T-cell (primary cell): ENCODE measurements around the gene MUC5B. TPM values are rescaled to one million over a fixed set of nuclear protein-coding genes. Genes with fewer than 3 reads are reported as not detected.

ENCODE experiments used
- ATAC-seq, 4 experiments: fragments of 200-7000 bp in 3 of 4; fragments of 150-1000 bp in 1 of 4; cut with Tn5 transposase; replicated peaks in 1 of 4; 1 replicate in 3 of 4; 2 replicates in 1 of 4; pipeline ENCODE4 v1.10.0; 2021; ENCODE audit warnings: moderate library complexity in 3 of 4, mild to moderate bottlenecking in 2 of 4, moderate number of reproducible peaks in 1 of 4
- CTCF ChIA-PET, 2 donors: fragments of 300-600 bp; sonication (Branson Sonifier 250); formaldehyde crosslinking; loops; one replicate each; lab custom pipeline; 2022; ENCODE audit warnings: antibody characterized with exemption in 2 of 2; lab: Charles Lee
- POLR2A ChIA-PET, 2 donors: fragments of 300-600 bp; sonication (Branson Sonifier 250); formaldehyde crosslinking; loops; one replicate each; lab custom pipeline; 2022; ENCODE audit warnings: antibody characterized with exemption in 2 of 2; lab: Charles Lee
- DNase-seq, 35 experiments: peaks; one replicate each; pipeline versions ENCODE4 v3.0.0 to v3.0.0-alpha.2; 2013 to 2023
- H3K27ac ChIP-seq: one replicate; pipeline ENCODE4 v1.5.1; 2013; ENCODE audit warnings: low read length
- H3K27me3 ChIP-seq, 2 experiments: replicated peaks in 1 of 2; 1 replicate in 1 of 2; 2 replicates in 1 of 2; pipeline versions ENCODE4 v1.6.1 to v1.7.0; 2013; ENCODE audit warnings: low read length in 1 of 2, mixed read lengths in 1 of 2; ENCODE audit not compliant: control insufficient read depth in 2 of 2, insufficient read depth in 2 of 2; ENCODE audit errors: extremely low read depth in 1 of 2
- H3K36me3 ChIP-seq, 2 donors: 1 replicate in 1 of 2; 2 replicates in 1 of 2; pipeline versions ENCODE4 v1.6.1 to v1.7.0; 2013; ENCODE audit warnings: low read length in 1 of 2; ENCODE audit not compliant: control insufficient read depth in 2 of 2, insufficient read depth in 1 of 2; ENCODE audit errors: extremely low read depth in 1 of 2
- H3K4me1 ChIP-seq, 2 experiments: 1 replicate in 1 of 2; 2 replicates in 1 of 2; pipeline versions ENCODE4 v1.6.1 to v1.7.0; 2013; ENCODE audit warnings: low read length in 2 of 2, mixed read lengths in 1 of 2; ENCODE audit not compliant: insufficient read depth in 2 of 2, control insufficient read depth in 1 of 2; ENCODE audit errors: extremely low read depth in 1 of 2
- H3K4me3 ChIP-seq, 2 donors: 1 replicate in 1 of 2; 2 replicates in 1 of 2; pipeline versions ENCODE4 v1.5.1 to v1.7.0; 2013; ENCODE audit warnings: mild to moderate bottlenecking in 2 of 2, low read length in 1 of 2, moderate library complexity in 1 of 2; ENCODE audit not compliant: control insufficient read depth in 1 of 2; ENCODE audit errors: extremely low read depth in 1 of 2
- H3K9me3 ChIP-seq: 2 replicates; pipeline ENCODE4 v1.7.0; 2013
- H3K27ac Mint-ChIP-seq, 2 donors: one replicate each; pipeline ENCODE4 v1.8.0; 2020 to 2021; ENCODE audit warnings: mild to moderate bottlenecking in 2 of 2, mixed read lengths in 2 of 2
- H3K27me3 Mint-ChIP-seq, 2 donors: one replicate each; pipeline ENCODE4 v1.8.0; 2021 to 2022; ENCODE audit warnings: mixed read lengths in 2 of 2
- H3K36me3 Mint-ChIP-seq: one replicate; pipeline ENCODE4 v1.8.0; 2021; ENCODE audit warnings: mixed read lengths
- H3K4me1 Mint-ChIP-seq, 3 donors: one replicate each; pipeline ENCODE4 v1.8.0; 2020 to 2022; ENCODE audit warnings: mixed read lengths in 3 of 3, mild to moderate bottlenecking in 1 of 3
- H3K4me3 Mint-ChIP-seq, 3 donors: one replicate each; pipeline ENCODE4 v1.8.0; 2020 to 2022; ENCODE audit warnings: mild to moderate bottlenecking in 3 of 3, mixed read lengths in 3 of 3, moderate library complexity in 3 of 3
- H3K9me3 Mint-ChIP-seq, 3 donors: one replicate each; pipeline ENCODE4 v1.8.0; 2020 to 2022; ENCODE audit warnings: mixed read lengths in 3 of 3
- WGBS: methylation state at CpG from one replicate; pipeline ENCODE4 v1.1.5; 2013; ENCODE audit warnings: missing lambda C conversion rate; ENCODE audit not compliant: insufficient coverage; 5-methylcytosine and 5-hydroxymethylcytosine counted together
- total RNA-seq, 35 experiments: library from RNA in 6 of 35; stranded (reverse) in 6 of 35; fragments of 120-200 nt in 1 of 35; gene quantifications; one replicate each; pipeline versions ENCODE4 v1.2.1 to v1.2.4 and lab custom pipeline; 2013 to 2026

Gene MUC5B
- total RNA-seq, 5 donors from 2014 or later (not counting 1 experiment from before 2014, with no cell fraction given): 1.8 to 4.0 (median 3.6) TPM; not detected in 2

DNA sequence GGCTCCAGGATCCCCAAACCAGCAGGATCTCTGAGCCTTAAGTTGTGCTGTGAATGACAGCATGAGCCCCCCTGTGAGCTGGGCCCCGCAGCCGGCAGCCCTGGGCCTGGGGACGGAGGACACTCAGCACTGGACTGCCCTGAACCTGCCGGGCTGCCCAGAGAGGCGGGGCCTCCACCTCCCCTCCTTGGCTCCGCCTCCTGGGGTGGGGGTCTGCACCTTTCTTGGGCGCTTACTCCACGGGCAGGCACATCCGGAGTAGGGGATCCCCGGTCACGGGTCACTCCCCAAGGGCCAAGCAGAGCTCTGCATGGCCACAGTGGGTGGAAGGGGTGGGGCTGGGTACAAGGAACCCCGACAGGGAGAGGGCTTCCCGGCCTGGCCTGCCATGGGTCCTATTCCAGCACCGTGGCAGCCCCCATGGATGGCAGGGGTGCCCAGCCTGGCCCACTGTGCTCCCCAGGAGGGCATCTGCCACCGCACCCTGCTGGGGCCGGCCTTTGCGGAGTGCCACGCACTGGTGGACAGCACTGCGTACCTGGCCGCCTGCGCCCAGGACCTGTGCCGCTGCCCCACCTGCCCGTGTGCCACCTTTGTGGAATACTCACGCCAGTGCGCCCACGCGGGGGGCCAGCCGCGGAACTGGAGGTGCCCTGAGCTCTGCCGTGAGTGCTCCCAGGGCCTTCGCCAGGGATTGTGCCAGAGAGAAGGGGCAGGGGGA lies 5.4 kb downstream of the MUC5B start:
- ATAC-seq: no peak
- CTCF ChIA-PET: no interaction called here
- 84% methylated on average over 23 of the region's 31 CpGs for WGBS

DNA sequence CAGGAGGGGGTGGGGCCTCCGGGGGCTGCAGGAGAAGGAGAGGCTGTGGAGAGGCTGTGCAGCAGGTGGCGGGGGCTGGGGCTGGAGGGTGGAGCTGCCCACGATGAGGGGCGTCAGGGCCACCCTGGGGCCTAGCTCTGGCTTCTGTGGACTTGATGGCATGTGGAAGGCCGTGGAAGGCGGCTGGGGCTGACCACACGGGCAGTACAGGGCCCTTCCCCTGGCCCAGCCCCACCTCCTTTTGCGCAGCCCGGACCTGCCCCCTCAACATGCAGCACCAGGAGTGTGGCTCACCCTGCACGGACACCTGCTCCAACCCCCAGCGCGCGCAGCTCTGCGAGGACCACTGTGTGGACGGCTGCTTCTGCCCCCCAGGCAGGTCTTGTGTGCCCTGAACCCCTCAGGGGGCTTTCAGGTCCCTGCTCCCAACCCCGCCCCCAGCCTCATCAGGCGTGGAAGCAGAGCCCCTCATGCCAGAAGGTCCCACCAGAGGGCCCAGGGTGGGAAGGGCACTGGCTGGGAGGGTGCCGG lies 6.1 kb downstream of the MUC5B start:
- 76% methylated on average over 14 of the region's 18 CpGs for WGBS
- H3K9me3 Mint-ChIP-seq: no peaks in the 10 kb centered on the region
- no peak overlapping the region for H3K27ac Mint-ChIP-seq
- no peak overlapping the region for H3K4me3 Mint-ChIP-seq
- POLR2A ChIA-PET: no interaction called here
- Histone ChIP-seq H3K4me3 (no peak overlapping the region), H3K27ac (no peak overlapping the region), H3K4me1 (no peaks in the 10 kb centered on the region), H3K36me3 (no peaks in the 10 kb centered on the region), H3K9me3 (no peaks in the 10 kb centered on the region), H3K27me3 (peaks cover 0 to 16% of the 10 kb centered on the region in 2 experiments)
- peaks cover 0 to 1% of the 10 kb centered on the region in 2 donors for H3K27me3 Mint-ChIP-seq
- ATAC-seq: no peak
- no peaks in the 10 kb centered on the region for H3K4me1 Mint-ChIP-seq
- DNase-seq: no peak
- H3K36me3 Mint-ChIP-seq: no peaks in the 10 kb centered on the region
- CTCF ChIA-PET: no interaction called here

More for the DNA sequence above, 5.4 kb downstream of the MUC5B start:
- H3K27me3 Mint-ChIP-seq: peaks cover 0 to 3% of the 10 kb centered on the region in 2 donors
- no peak overlapping the region for H3K4me3 Mint-ChIP-seq
- POLR2A ChIA-PET: no interaction called here
- no peak for DNase-seq
- H3K27me3 ChIP-seq: peaks cover 0 to 22% of the 10 kb centered on the region in 2 experiments
- no peaks in the 10 kb centered on the region for H3K36me3 Mint-ChIP-seq
- no peaks in the 10 kb centered on the region for H3K4me1 ChIP-seq
- H3K27ac Mint-ChIP-seq: no peak overlapping the region
- H3K27ac ChIP-seq: no peak overlapping the region
- H3K9me3 Mint-ChIP-seq: no peaks in the 10 kb centered on the region
- H3K4me1 Mint-ChIP-seq: no peaks in the 10 kb centered on the region
- no peaks in the 10 kb centered on the region for H3K36me3 ChIP-seq
- H3K9me3 ChIP-seq: no peaks in the 10 kb centered on the region
- no peak overlapping the region for H3K4me3 ChIP-seq

DNA sequence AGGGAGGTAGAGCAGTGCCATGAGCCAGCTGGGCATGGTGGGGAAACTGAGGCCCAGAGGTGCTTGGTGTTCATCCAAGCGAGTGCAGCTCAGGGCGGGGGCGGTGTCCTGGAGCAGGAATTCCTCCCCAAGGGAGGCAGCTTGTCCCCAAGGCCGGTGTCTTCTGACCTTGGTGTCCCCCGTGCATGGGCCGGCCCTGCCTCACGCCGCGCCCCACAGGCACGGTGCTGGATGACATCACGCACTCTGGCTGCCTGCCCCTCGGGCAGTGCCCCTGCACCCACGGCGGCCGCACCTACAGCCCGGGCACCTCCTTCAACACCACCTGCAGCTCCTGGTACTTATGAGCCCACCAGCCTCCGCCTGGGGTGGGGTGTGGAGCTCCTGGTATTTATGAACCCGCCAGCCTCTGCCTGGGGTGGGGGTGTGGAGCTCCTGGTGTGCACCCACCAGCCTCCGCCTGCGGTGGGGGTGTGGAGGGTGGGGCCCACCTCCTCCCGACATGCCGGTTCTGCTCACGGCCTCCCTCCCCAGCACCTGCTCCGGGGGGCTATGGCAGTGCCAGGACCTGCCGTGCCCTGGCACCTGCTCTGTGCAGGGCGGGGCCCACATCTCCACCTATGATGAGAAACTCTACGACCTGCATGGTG lies 6.7 kb downstream of the MUC5B start:
- Histone ChIP-seq H3K4me3 (no peak overlapping the region), H3K27ac (no peak overlapping the region), H3K27me3 (peaks cover 0 to 12% of the 10 kb centered on the region in 2 experiments), H3K9me3 (no peaks in the 10 kb centered on the region), H3K4me1 (no peaks in the 10 kb centered on the region), H3K36me3 (no peaks in the 10 kb centered on the region)
- POLR2A ChIA-PET: no interaction called here
- Mint-ChIP-seq H3K27me3 (no peaks in the 10 kb centered on the region), H3K9me3 (no peaks in the 10 kb centered on the region), H3K27ac (no peak overlapping the region), H3K36me3 (no peaks in the 10 kb centered on the region), H3K4me3 (no peak overlapping the region), H3K4me1 (no peaks in the 10 kb centered on the region)
- no peak for DNase-seq
- 85% methylated on average over 10 of the region's 27 CpGs for WGBS
- no peak for ATAC-seq
- CTCF ChIA-PET: no interaction called here

DNA sequence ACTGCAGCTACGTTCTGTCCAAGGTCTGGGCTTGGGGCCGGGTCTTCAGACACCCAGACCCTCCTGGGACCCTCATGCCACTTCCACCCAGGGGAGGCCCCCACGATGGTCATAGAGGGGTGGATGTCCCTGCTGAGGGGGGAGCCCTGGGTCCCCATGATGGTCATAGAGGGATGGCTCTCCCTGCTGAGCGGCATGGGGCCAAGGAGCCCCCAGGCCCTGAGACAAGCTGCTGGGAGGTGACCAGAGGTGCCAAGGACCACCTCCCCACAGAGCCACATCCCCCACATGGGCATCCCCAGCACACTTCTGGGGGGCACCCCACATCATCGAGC lies 7.2 kb downstream of the MUC5B start:
- H3K4me3 ChIP-seq: no peak overlapping the region
- no peak for ATAC-seq
- H3K27me3 Mint-ChIP-seq: no peaks in the 10 kb centered on the region
- H3K9me3 Mint-ChIP-seq: no peaks in the 10 kb centered on the region
- no peak overlapping the region for H3K4me3 Mint-ChIP-seq
- no peak for DNase-seq
- no peak overlapping the region for H3K27ac Mint-ChIP-seq
- no peaks in the 10 kb centered on the region for H3K36me3 ChIP-seq
- H3K27me3 ChIP-seq: peaks cover 0 to 8% of the 10 kb centered on the region in 2 experiments
- ChIA-PET CTCF (no interaction called here), POLR2A (no interaction called here)
- WGBS: 100% methylated on average over 1 of the region's 5 CpGs
- no peaks in the 10 kb centered on the region for H3K36me3 Mint-ChIP-seq
- no peak overlapping the region for H3K27ac ChIP-seq
- no peaks in the 10 kb centered on the region for H3K4me1 Mint-ChIP-seq
- no peaks in the 10 kb centered on the region for H3K4me1 ChIP-seq
- H3K9me3 ChIP-seq: no peaks in the 10 kb centered on the region

DNA sequence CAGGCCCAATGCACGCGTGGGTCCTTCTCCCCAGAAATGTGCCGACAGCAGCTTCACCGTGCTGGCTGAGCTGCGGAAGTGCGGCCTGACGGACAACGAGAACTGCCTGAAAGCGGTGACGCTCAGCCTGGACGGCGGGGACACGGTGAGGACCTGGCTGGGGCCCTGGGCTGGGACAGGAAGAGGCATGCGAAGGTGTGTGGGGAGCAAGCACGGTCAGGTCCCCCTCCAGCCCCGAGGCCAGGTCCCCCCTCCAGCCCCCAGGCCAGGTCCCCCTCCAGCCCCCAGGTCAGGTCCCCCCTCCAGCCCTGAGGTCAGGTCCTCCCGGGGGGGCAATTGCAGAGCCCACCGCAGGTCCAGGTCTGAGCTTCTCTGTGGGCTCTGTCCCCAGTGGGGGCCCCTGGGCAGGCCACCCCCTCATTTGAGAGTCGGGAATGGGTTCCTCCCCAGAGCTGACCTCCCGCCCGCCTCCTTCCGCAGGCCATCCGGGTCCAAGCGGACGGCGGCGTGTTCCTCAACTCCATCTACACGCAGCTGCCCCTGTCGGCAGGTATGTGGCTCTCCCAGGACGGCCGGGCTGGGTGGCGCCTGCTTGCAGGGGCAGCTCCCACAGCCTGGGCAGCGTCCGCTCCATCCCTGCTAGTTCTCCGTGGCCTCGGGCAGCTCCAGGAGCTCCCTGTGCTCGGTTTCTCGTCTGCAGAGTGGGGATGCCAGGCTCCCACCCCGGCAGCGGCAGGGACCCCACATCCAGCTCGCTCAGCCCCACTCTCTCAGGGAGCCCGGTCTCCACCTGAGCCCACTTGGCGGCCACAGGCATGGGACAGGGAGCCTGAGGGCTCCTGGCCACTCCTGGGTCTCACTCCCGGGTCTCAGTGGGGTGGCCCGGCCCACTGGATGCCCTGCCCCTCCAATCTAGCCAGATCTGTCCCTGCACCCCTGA lies 7.9 kb downstream of the MUC5B start:
- no peaks in the 10 kb centered on the region for H3K4me1 Mint-ChIP-seq
- no peaks in the 10 kb centered on the region for H3K9me3 ChIP-seq
- no peaks in the 10 kb centered on the region for H3K9me3 Mint-ChIP-seq
- H3K4me3 Mint-ChIP-seq: no peak overlapping the region
- H3K27ac ChIP-seq: no peak overlapping the region
- no peaks in the 10 kb centered on the region for H3K4me1 ChIP-seq
- no peak for DNase-seq
- peaks cover 0 to 8% of the 10 kb centered on the region in 2 experiments for H3K27me3 ChIP-seq
- WGBS: 82% methylated on average over 41 of the region's 45 CpGs
- H3K27ac Mint-ChIP-seq: no peak overlapping the region
- ChIA-PET CTCF (no interaction called here), POLR2A (no interaction called here)
- no peaks in the 10 kb centered on the region for H3K36me3 Mint-ChIP-seq
- ATAC-seq: no peak
- H3K36me3 ChIP-seq: no peaks in the 10 kb centered on the region
- H3K27me3 Mint-ChIP-seq: no peaks in the 10 kb centered on the region
- H3K4me3 ChIP-seq: no peak overlapping the region

DNA sequence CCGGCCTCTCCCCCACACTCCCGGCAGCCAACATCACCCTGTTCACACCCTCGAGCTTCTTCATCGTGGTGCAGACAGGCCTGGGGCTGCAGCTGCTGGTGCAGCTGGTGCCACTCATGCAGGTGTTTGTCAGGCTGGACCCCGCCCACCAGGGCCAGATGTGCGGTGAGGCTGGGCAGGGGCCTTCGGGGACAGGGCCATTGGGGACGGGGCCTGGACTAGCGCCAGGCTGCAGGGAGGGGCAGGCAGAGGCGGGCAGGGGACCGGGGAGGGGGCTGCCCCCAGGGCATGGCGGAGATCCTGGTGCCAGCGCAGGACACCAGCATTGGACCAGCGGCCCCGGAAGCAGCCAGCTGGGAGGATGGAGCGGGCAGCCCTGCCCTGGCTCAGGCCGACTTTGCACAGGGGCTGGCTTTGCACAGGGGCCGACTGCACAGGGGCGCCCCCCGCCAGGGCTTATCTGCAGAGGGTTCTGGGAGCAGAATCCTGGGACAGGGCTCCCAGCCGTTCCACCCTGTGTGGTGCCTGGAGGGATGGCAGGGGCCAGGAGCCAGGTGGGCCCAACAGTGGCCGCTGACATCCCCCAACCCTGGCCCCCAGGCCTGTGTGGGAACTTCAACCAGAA lies 8.6 kb downstream of the MUC5B start:
- Mint-ChIP-seq H3K4me3 (no peak overlapping the region), H3K36me3 (no peaks in the 10 kb centered on the region), H3K4me1 (no peaks in the 10 kb centered on the region), H3K27ac (no peak overlapping the region), H3K27me3 (no peaks in the 10 kb centered on the region), H3K9me3 (no peaks in the 10 kb centered on the region)
- Histone ChIP-seq H3K4me3 (no peak overlapping the region), H3K27me3 (peaks cover 0 to 8% of the 10 kb centered on the region in 2 experiments), H3K27ac (no peak overlapping the region), H3K36me3 (no peaks in the 10 kb centered on the region), H3K9me3 (no peaks in the 10 kb centered on the region), H3K4me1 (no peaks in the 10 kb centered on the region)
- WGBS: 74% methylated on average over 20 of the region's 22 CpGs
- POLR2A ChIA-PET: no interaction called here
- no peak for DNase-seq
- CTCF ChIA-PET: no interaction called here
- ATAC-seq: no peak
